CD4-positive, CD25-positive, alpha-beta regulatory T cell (primary cell): Measurements from ENCODE around the gene STXBP4. TPM values are rescaled to one million over a fixed set of nuclear protein-coding genes. Genes with fewer than 3 reads are reported as not detected.
A peak's percentile ranks its signal among the peaks of the same experiment; 100 is the strongest.

ENCODE experiments used
- ATAC-seq, 2 donors: fragments of 150-1000 bp; cut with Tn5 transposase; one replicate each; pipeline ENCODE4 v1.10.0; 2021; ENCODE audit warnings: low read depth in 2 of 2, moderate number of reproducible peaks in 2 of 2, moderate library complexity in 1 of 2
- DNase-seq, 3 donors: peaks; one replicate each; pipeline versions ENCODE4 v3.0.0 to v3.0.0-alpha.2; 2012 to 2022; ENCODE audit warnings: mixed read lengths in 1 of 3
- H3K27ac ChIP-seq: one replicate; pipeline ENCODE4 v1.7.0; 2013; ENCODE audit warnings: mild to moderate bottlenecking, low read length; ENCODE audit not compliant: insufficient read depth, poor library complexity, severe bottlenecking
- H3K27me3 ChIP-seq: one replicate; pipeline ENCODE4 v1.7.0; 2013; ENCODE audit warnings: low read length; ENCODE audit not compliant: control insufficient read depth, insufficient read depth
- H3K36me3 ChIP-seq: one replicate; pipeline ENCODE4 v1.7.0; 2013; ENCODE audit warnings: mild to moderate bottlenecking, low read length, moderate library complexity; ENCODE audit not compliant: control insufficient read depth, insufficient read depth
- H3K4me1 ChIP-seq: 2 replicates; pipeline ENCODE4 v1.7.0; 2013; ENCODE audit warnings: mild to moderate bottlenecking, low read length; ENCODE audit not compliant: insufficient read depth, control insufficient read depth, poor library complexity, severe bottlenecking
- H3K4me3 ChIP-seq: one replicate; pipeline ENCODE4 v1.7.0; 2013; ENCODE audit warnings: low read depth, mild to moderate bottlenecking, low read length, moderate library complexity
- H3K9me3 ChIP-seq, 2 experiments: 1 replicate in 1 of 2; 2 replicates in 1 of 2; pipeline ENCODE4 v1.7.0; 2013; ENCODE audit warnings: low read length in 2 of 2, mild to moderate bottlenecking in 1 of 2, moderate library complexity in 1 of 2; ENCODE audit not compliant: control insufficient read depth in 2 of 2
- H3K27ac Mint-ChIP-seq, 3 donors: one replicate each; pipeline ENCODE4 v1.8.0; 2020 to 2022; ENCODE audit warnings: mild to moderate bottlenecking in 3 of 3, mixed read lengths in 3 of 3, moderate library complexity in 2 of 3
- H3K27me3 Mint-ChIP-seq: one replicate; pipeline ENCODE4 v1.8.0; 2022; ENCODE audit warnings: mild to moderate bottlenecking, mixed read lengths
- H3K36me3 Mint-ChIP-seq: one replicate; pipeline ENCODE4 v1.8.0; 2020; ENCODE audit warnings: mixed read lengths
- H3K4me1 Mint-ChIP-seq, 4 donors: one replicate each; pipeline ENCODE4 v1.8.0; 2020 to 2022; ENCODE audit warnings: mixed read lengths in 4 of 4, mild to moderate bottlenecking in 1 of 4
- H3K4me3 Mint-ChIP-seq, 4 donors: one replicate each; pipeline ENCODE4 v1.8.0; 2020 to 2022; ENCODE audit warnings: mild to moderate bottlenecking in 4 of 4, mixed read lengths in 4 of 4, moderate library complexity in 3 of 4
- H3K9me3 Mint-ChIP-seq, 7 donors: one replicate each; pipeline ENCODE4 v1.8.0; 2020 to 2022; ENCODE audit warnings: mixed read lengths in 7 of 7, mild to moderate bottlenecking in 3 of 7, moderate library complexity in 2 of 7
- polyA plus RNA-seq, 4 donors: library from polyadenylated mRNA; unstranded; fragments of 300-500 nt; fragmentation: Illumina TruSeq; gene quantifications; one replicate each; pipeline ENCODE4 v1.2.3, GENCODE V29; 2021
- total RNA-seq: library from RNA; stranded (reverse); gene quantifications from one replicate; pipeline ENCODE4 v1.2.3, GENCODE V29; 2022

Gene STXBP4
- total and polyA plus RNA-seq, 5 donors from 2014 or later = 2.4 to 7.6 (median 2.7) TPM

DNA sequence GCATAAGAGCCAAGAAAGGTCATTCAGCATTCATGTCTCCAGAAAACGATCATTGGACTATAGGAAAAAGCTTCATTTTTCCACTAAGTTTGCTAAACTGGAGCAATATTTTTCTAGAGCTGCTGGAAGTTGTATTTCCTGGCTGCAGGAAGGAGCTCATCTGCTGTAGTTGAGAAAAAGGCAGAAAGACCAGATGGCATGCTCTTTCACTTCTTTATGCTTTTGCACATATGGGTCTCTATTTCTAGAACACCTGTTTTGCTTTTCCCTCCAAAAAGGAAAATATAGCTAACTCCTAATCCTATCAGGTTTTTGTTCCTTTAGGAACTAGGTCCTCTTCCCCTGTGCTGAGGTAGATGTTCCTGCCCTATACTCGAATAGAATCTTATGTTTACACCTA lies 234.3 kb downstream of the STXBP4 start:
- Mint-ChIP-seq H3K9me3 (peaks cover 0 to 3% (median 0%) of the 10 kb centered on the region in 7 donors), H3K4me1 (no peaks in the 10 kb centered on the region), H3K27ac (no peak overlapping the region), H3K4me3 (no peak overlapping the region), H3K27me3 (peaks cover 10% of the 10 kb centered on the region), H3K36me3 (no peaks in the 10 kb centered on the region)
- Histone ChIP-seq H3K27me3 (peaks cover 2% of the 10 kb centered on the region), H3K4me3 (no peak overlapping the region), H3K9me3 (peaks cover 0 to 5% of the 10 kb centered on the region in 2 experiments), H3K4me1 (no peaks in the 10 kb centered on the region), H3K27ac (no peak overlapping the region), H3K36me3 (no peaks in the 10 kb centered on the region)
- DNase-seq (no peak), ATAC-seq (no peak)

DNA sequence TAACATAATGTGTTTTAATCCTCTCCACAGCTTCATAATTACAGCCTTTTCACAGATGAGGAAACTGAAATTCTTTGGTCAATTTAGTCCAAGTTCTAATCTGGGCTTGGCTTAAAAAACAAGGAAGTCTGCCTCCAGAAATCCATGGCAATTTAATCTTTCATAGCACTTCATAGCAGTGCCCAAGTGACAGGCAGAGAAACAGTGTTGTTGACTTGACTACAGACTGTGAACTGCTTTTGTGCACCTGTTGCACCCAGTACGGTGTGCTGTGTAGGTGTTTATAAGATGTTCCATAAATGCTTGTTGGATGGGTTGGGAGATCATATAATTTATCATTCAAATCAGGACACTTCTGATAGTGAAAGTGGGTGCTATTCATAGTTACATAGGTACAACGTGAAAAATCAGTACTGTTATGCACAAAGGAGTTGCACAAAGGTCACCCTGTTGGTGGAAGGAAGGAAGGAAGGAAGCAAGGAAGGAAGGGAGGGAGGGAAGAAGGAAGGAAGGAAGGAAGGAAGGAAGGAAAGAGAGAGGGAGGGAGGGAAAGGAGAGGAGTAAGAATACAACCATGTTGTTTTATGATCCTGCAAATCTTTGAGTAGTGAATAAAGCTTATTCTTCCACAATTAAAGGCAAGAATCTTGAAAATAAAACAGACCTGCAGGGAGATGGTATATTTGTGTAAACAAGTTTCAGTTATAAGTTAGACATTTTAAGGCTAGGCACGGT lies 239.7 kb downstream of the STXBP4 start:
- Mint-ChIP-seq H3K27ac (peak overlapping the region in 1 of 3 donors; percentile 85), H3K4me3 (no peak overlapping the region), H3K36me3 (no peaks in the 10 kb centered on the region), H3K27me3 (peaks cover 4% of the 10 kb centered on the region), H3K9me3 (peaks cover 0 to 3% (median 0%) of the 10 kb centered on the region in 7 donors), H3K4me1 (no peaks in the 10 kb centered on the region)
- no peaks in the 10 kb centered on the region for H3K36me3 ChIP-seq
- H3K27ac ChIP-seq = no peak overlapping the region
- ATAC-seq (no peak), DNase-seq (no peak)
- H3K4me3 ChIP-seq = no peak overlapping the region
- H3K4me1 ChIP-seq = no peaks in the 10 kb centered on the region
- no peaks in the 10 kb centered on the region for H3K27me3 ChIP-seq
- peaks cover 0 to 5% of the 10 kb centered on the region in 2 experiments for H3K9me3 ChIP-seq

DNA sequence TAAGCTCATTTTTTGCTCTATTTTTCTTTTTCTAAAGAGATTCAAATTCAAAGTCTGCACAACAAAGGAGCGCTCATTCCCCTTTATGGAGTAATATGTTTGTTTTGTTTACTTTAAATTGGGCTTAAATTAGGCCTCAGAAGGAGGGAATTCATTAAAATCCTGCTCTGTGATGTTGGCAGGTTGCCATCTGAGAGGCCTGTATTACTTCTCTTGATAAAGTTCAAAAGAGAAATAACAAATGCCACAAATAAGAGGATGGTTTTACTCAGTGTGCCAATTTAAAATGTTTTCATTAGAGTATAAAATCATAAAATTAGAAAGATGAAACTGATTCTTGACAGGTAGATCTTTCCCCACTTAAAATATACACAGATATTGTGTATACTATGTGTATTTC lies 241.7 kb downstream of the STXBP4 start:
- Histone ChIP-seq H3K9me3 (no peaks in the 10 kb centered on the region), H3K27me3 (no peaks in the 10 kb centered on the region), H3K4me3 (no peak overlapping the region), H3K27ac (no peak overlapping the region), H3K36me3 (no peaks in the 10 kb centered on the region), H3K4me1 (no peaks in the 10 kb centered on the region)
- DNase-seq (no peak), ATAC-seq (no peak)
- Mint-ChIP-seq H3K27me3 (peaks cover 4% of the 10 kb centered on the region), H3K4me1 (no peaks in the 10 kb centered on the region), H3K36me3 (no peaks in the 10 kb centered on the region), H3K9me3 (no peaks in the 10 kb centered on the region), H3K4me3 (no peak overlapping the region), H3K27ac (no peak overlapping the region)

DNA sequence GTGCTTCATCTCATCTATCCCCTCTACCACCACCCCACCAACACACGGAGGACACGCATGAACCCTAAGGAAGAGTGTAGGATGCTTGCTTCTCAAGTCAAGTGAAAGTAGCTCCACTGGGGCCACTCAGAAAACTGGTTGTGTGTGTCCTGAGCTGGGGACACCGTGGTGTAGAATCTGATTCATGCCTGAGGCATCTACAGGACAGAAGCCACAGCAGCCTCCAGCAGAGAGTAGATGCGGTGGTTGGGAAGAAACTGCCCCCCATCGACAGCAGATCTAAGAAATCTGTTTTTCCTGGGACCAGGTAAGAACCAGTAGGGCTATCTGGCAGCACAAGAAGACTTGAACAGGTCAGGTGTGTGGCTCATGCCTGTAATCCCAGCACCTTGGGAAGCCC lies 244.3 kb downstream of the STXBP4 start:
- Mint-ChIP-seq H3K27ac (no peak overlapping the region), H3K36me3 (no peaks in the 10 kb centered on the region), H3K9me3 (peaks cover 0 to 2% (median 0%) of the 10 kb centered on the region in 7 donors), H3K4me3 (no peak overlapping the region), H3K27me3 (peaks cover 11% of the 10 kb centered on the region), H3K4me1 (peaks cover 0 to 4% (median 0%) of the 10 kb centered on the region in 4 donors)
- no peak overlapping the region for H3K4me3 ChIP-seq
- H3K27me3 ChIP-seq = no peaks in the 10 kb centered on the region
- no peak overlapping the region for H3K27ac ChIP-seq
- DNase-seq (no peak), ATAC-seq (no peak)
- H3K4me1 ChIP-seq = no peaks in the 10 kb centered on the region
- no peaks in the 10 kb centered on the region for H3K9me3 ChIP-seq
- no peaks in the 10 kb centered on the region for H3K36me3 ChIP-seq

DNA sequence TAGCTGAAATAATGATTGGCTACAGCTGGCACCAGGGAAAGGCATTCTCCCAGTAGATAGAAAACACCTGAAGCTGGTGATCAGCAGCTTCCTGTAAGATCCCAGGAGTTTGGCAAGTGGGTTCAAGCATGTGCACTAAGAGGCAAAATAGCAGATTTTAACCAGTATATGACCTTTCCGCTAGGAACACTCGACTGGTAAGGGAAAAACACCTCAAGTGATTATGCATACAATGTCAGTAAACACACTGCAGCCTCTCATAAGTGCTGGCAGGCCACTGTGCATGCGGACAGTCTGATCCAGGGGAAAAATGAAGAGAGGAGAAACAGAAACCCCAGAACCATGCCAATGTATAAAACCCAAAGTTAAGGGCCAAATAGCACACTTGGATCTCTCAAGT lies 247.1 kb downstream of the STXBP4 start:
- Mint-ChIP-seq H3K36me3 (no peaks in the 10 kb centered on the region), H3K4me3 (no peak overlapping the region), H3K27me3 (peaks cover 18% of the 10 kb centered on the region), H3K9me3 (peaks cover 0 to 4% (median 1%) of the 10 kb centered on the region in 7 donors), H3K4me1 (peaks cover 0 to 4% (median 0%) of the 10 kb centered on the region in 4 donors), H3K27ac (no peak overlapping the region)
- DNase-seq (no peak), ATAC-seq (no peak)
- H3K9me3 ChIP-seq = no peaks in the 10 kb centered on the region
- H3K27me3 ChIP-seq = no peaks in the 10 kb centered on the region
- H3K36me3 ChIP-seq = no peaks in the 10 kb centered on the region
- no peak overlapping the region for H3K4me3 ChIP-seq
- no peak overlapping the region for H3K27ac ChIP-seq
- H3K4me1 ChIP-seq = no peaks in the 10 kb centered on the region

DNA sequence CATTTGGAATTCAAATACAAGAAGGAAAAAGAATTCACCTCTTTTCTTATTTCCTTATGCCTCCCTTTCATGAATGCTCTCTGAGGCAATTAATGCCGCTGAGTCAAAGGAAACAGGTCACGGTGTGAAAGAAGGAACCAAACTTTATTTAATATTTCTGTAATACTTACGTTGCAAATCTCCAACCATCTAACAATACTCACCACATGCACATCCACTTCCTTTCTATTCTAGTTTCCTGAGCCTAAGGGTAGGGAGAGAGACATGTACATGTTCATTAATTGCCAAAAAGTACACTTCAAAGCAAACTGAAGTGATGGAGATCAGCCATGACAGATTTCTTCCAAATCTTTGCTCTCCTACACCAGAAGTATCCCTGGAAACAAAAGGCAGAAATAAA lies 248.3 kb downstream of the STXBP4 start:
- Mint-ChIP-seq H3K4me3 (no peak overlapping the region), H3K4me1 (peaks cover 0 to 4% (median 0%) of the 10 kb centered on the region in 4 donors), H3K36me3 (no peaks in the 10 kb centered on the region), H3K27ac (no peak overlapping the region), H3K9me3 (peaks cover 0 to 4% (median 1%) of the 10 kb centered on the region in 7 donors), H3K27me3 (peaks cover 14% of the 10 kb centered on the region)
- Histone ChIP-seq H3K36me3 (no peaks in the 10 kb centered on the region), H3K4me1 (no peaks in the 10 kb centered on the region), H3K27ac (no peak overlapping the region), H3K27me3 (no peaks in the 10 kb centered on the region), H3K4me3 (no peak overlapping the region), H3K9me3 (no peaks in the 10 kb centered on the region)
- DNase-seq = no peak
- ATAC-seq = no peak

DNA sequence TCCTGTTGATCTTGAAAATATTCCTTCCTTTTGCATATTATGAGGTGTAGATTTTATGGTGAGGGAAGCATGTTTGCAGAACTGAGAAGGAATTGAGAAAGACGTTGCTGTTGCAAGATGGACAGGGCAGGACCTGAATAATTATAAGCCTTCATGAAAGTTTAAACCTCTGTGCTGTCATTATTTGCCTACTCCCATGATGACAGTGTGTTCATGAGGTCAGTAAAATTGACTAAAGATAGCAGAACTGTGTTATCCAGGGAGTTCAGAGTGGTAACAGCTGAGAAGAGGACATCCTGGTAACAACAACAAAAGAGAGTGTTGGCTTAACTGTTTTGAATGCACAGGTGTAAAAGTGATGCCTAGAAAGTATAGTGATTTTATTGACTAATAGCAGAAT lies 250.9 kb downstream of the STXBP4 start:
- H3K27ac Mint-ChIP-seq = peak overlapping the region in 1 of 3 donors; percentile 6
- peaks cover 0 to 4% (median 1%) of the 10 kb centered on the region in 7 donors for H3K9me3 Mint-ChIP-seq
- H3K4me3 ChIP-seq = no peak overlapping the region
- peaks cover 14% of the 10 kb centered on the region for H3K27me3 Mint-ChIP-seq
- DNase-seq (no peak), ATAC-seq (no peak)
- H3K27ac ChIP-seq = no peak overlapping the region
- H3K4me1 Mint-ChIP-seq = peaks cover 0 to 4% (median 0%) of the 10 kb centered on the region in 4 donors
- H3K27me3 ChIP-seq = peaks cover 2% of the 10 kb centered on the region
- H3K4me3 Mint-ChIP-seq = no peak overlapping the region
- no peaks in the 10 kb centered on the region for H3K36me3 Mint-ChIP-seq
- H3K36me3 ChIP-seq = no peaks in the 10 kb centered on the region
- H3K9me3 ChIP-seq = no peaks in the 10 kb centered on the region
- no peaks in the 10 kb centered on the region for H3K4me1 ChIP-seq

DNA sequence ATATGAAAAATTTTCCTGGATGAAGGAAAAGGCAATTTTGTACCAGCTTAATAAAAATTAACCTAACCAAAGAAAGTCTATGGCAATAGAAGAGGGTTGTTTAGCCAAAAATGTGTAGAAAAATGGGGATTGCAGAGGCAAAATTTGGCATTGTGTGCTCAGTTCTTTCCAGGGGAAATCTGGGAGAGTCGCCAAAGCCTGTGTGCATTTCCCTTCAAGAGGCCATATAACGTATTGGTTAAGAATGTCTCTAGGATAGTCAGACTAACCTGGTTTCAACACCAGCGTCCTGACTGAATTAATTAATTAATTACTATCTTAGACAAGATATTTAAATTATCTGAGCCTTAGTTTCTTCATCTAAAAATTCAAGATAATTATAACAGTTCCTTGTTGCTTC lies 251.4 kb downstream of the STXBP4 start:
- Histone ChIP-seq H3K36me3 (no peaks in the 10 kb centered on the region), H3K4me3 (no peak overlapping the region), H3K4me1 (no peaks in the 10 kb centered on the region), H3K9me3 (no peaks in the 10 kb centered on the region), H3K27me3 (peaks cover 2% of the 10 kb centered on the region), H3K27ac (no peak overlapping the region)
- no peak for ATAC-seq
- Mint-ChIP-seq H3K4me3 (no peak overlapping the region), H3K27ac (no peak overlapping the region), H3K27me3 (peaks cover 14% of the 10 kb centered on the region), H3K4me1 (peaks cover 0 to 4% (median 0%) of the 10 kb centered on the region in 4 donors), H3K36me3 (no peaks in the 10 kb centered on the region), H3K9me3 (peaks cover 0 to 4% (median 1%) of the 10 kb centered on the region in 7 donors)
- no peak for DNase-seq
